Fibroblast of skin of left quadriceps (primary cell): ENCODE results near the gene SI.
"Not testable (repeated sequence)": the region's sequence is repeated elsewhere in the genome, so short reads cannot be mapped to it uniquely, and the experiment has no call there.

Experiments used
- DNase-seq, 2 experiments: peaks; one replicate each; pipeline ENCODE4 v3.0.0-alpha.2; 2013; ENCODE audit warnings: low read depth in 2 of 2

The SI gene

GRCh38 chr3:165078293-165078692 lies at the start of gene SI:
SI (minus strand) TSS chr3:165078496; CDS start chr3:165076012, 2,484 bp downstream.
- no peak for DNase-seq

GRCh38 chr3:165125836-165126235 lies 47.5 kb upstream of the SI start:
- no peak for DNase-seq

- DNase-seq, result no peak
These were observed 33.1 kb upstream of the SI start for GRCh38 chr3:165111401-165111800.

- no peak for DNase-seq
These were observed 25.3 kb upstream of the SI start for GRCh38 chr3:165103616-165104015.

- no peak for DNase-seq
These were observed 4.4 kb upstream of the SI start for GRCh38 chr3:165082650-165083049.

GRCh38 chr3:165081183-165081582 lies 2.9 kb upstream of the SI start:
- DNase-seq, result no peak

- DNase-seq, result no peak
These were observed 2.6 kb downstream of the SI start for GRCh38 chr3:165075695-165076094.

GRCh38 chr3:165070682-165071081 lies 7.6 kb downstream of the SI start:
- no peak for DNase-seq

DNA sequence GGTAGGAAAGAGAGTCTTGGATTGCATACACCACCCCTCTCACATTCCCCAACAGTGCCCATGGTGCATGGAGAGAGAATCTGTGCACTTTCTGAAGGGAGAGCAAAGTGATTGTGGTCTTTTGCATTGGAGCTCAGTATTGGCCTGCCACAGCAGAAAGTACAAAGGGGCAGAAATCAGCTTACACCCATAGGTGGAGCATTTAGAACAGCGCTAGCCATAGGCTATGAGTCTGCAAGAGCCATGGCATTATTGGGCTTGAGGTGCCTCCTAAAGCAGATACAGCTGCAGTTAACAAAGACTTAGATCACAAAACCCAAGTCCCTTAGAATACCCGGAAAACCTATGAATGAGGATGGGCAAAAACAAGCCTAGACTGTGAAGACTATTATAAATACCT lies 21.8 kb downstream of the SI start:
- DNase-seq, result no peak

DNA sequence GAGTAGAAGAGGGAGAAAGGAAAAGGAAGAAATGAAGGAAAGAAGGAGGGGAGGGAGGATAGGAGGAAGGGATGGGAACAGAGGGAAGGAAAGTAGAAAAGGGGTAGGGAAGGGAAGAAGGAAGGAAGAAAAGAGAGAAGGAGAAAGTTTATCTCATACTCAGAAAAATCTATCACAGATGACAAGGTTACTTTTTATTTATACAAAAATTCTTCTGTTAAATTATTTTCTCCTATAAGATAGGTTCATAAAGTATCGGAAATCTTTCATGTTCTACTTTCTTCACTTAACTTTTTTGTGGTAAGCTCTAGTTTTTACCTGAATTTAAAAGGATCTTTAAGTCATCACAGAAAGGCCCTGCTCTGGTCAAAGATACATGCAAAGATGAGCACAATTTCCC lies 38.1 kb downstream of the SI start:
- DNase-seq, result no peak

- DNase-seq, result no peak
These were observed 66.7 kb downstream of the SI start for GRCh38 chr3:165011557-165011956.

DNA sequence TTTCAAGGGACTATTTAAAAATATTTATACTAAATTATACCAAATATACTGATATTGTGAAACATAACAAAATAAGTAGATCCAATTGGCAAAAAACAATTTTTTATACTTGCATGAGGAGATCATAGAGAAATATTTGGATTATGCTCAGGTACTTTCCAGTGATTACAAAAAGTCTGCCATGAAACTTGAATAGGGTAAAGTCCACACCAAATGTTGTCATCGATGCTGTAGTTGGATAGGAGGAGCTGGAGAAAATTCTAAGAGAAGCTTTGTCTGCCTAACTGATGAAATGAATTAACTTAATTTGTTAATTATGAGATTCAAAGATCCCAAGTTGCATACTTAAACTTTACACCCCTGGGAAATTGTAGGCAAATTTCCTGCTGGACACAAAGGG lies 93.3 kb downstream of the SI start:
- DNase-seq, result no peak

DNA sequence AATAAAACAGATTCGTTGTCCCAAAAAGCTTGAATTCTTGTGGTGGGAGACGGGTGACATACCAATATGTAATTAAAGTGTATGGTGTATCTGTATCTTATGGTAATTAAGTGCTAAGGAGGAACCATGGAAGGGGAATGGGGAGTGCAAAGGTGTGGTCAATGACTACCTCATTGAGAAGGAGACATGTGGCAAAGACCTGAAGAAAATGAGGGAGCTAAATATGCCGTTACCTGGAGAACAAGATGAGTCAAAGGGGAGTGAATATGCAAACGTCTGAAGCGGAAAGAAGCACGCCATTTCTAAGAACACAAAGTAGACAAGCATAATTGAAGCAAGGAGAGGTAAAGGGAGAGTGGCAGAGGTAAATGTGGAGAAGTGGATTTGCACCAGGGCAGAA lies 115.7 kb downstream of the SI start:
- no peak for DNase-seq

- DNase-seq, result no peak
These were observed 125.3 kb downstream of the SI start for GRCh38 chr3:164952966-164953365.

- DNase-seq, result not testable (repeated sequence)
These were observed 126.9 kb downstream of the SI start for GRCh38 chr3:164951403-164951802.

- DNase-seq, result no peak
These were observed 137.6 kb downstream of the SI start for GRCh38 chr3:164940745-164941144.

DNA sequence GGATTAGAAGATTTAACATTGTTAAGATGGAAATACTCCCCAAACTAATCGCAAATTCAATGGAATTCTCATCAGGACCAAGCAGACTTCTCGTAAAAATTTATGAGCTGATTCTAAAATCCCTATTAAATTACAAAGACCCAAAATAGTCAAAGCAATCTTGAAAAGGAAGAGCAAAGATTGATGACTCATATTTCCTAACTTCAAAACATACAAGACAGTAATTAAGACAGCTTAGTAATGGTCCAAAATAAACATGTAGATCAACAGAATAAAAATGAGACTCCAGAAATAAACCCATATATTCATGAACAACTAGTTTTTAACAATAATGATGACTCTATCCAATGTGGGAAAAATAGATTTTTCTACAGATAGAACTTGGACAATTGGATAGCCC lies 148.7 kb downstream of the SI start:
- no peak for DNase-seq
